GM23338 (cell line): ENCODE results near the gene CELF2. TPM values are rescaled to one million over a fixed set of nuclear protein-coding genes. Genes with fewer than 3 reads are reported as not detected.

ENCODE experiments used
- ATAC-seq: fragments of 200-7000 bp; cut with Tn5 transposase; 3 replicates; pipeline ENCODE4 v1.9.1; 2020
- DNase-seq: peaks from one replicate; pipeline ENCODE4 v3.0.0-alpha.2; 2015; ENCODE audit warnings: low spot score
- H2AFZ ChIP-seq: fragments of 200-600 bp; sonication (generic); 2 replicates; pipeline ENCODE4 v1.8.0; 2016; ENCODE audit warnings: antibody characterized with exemption, mild to moderate bottlenecking, moderate library complexity
- H3F3A ChIP-seq: fragments of 200-600 bp; sonication (generic); replicated peaks from 2 replicates; pipeline ENCODE4 v1.8.0; 2017; ENCODE audit warnings: antibody characterized with exemption, mixed run types, low read depth
- H3K27ac ChIP-seq: fragments of 200-600 bp; sonication (generic); 2 replicates; pipeline ENCODE4 v1.6.1; 2016; ENCODE audit warnings: low read depth
- H3K27me3 ChIP-seq: fragments of 200-600 bp; sonication (generic); 2 replicates; pipeline ENCODE4 v1.8.0; 2016; ENCODE audit warnings: mild to moderate bottlenecking, mixed run types, moderate library complexity; ENCODE audit not compliant: insufficient read depth
- H3K36me3 ChIP-seq: fragments of 200-600 bp; sonication (generic); 2 replicates; pipeline ENCODE4 v1.8.0; 2016; ENCODE audit warnings: mild to moderate bottlenecking; ENCODE audit not compliant: insufficient read depth
- H3K4me1 ChIP-seq: fragments of 200-600 bp; sonication (generic); 2 replicates; pipeline ENCODE4 v1.8.0; 2016; ENCODE audit warnings: mild to moderate bottlenecking, moderate library complexity; ENCODE audit not compliant: insufficient read depth
- H3K4me2 ChIP-seq: fragments of 200-600 bp; sonication (generic); 2 replicates; pipeline ENCODE4 v1.7.1; 2017; ENCODE audit warnings: mixed run types
- H3K4me3 ChIP-seq: fragments of 200-600 bp; sonication (generic); 2 replicates; pipeline ENCODE4 v1.6.1; 2016; ENCODE audit warnings: mixed run types
- H3K79me2 ChIP-seq: fragments of 200-600 bp; sonication (generic); replicated peaks from 2 replicates; pipeline ENCODE4 v1.8.0; 2017; ENCODE audit warnings: mild to moderate bottlenecking; ENCODE audit not compliant: insufficient read depth
- H3K9me2 ChIP-seq: fragments of 200-600 bp; sonication (generic); 2 replicates; pipeline ENCODE4 v1.8.0; 2017; ENCODE audit not compliant: insufficient read depth
- H4K20me1 ChIP-seq: fragments of 200-600 bp; sonication (generic); replicated peaks from 2 replicates; pipeline ENCODE4 v1.8.0; 2017; ENCODE audit warnings: mild to moderate bottlenecking; ENCODE audit not compliant: insufficient read depth
- H3K27ac Mint-ChIP-seq: 2 replicates; pipeline ENCODE4 v1.8.0; 2020; ENCODE audit warnings: inconsistent platforms, mild to moderate bottlenecking, moderate library complexity, mixed read lengths
- H3K27me3 Mint-ChIP-seq: 3 replicates; pipeline ENCODE4 v1.8.0; 2022; ENCODE audit warnings: low read depth, mild to moderate bottlenecking, moderate library complexity, mixed read lengths, inconsistent platforms; ENCODE audit not compliant: insufficient read depth, poor library complexity
- H3K36me3 Mint-ChIP-seq: 3 replicates; pipeline ENCODE4 v1.8.0; 2021; ENCODE audit warnings: low read depth, mild to moderate bottlenecking, inconsistent platforms, moderate library complexity, mixed read lengths
- H3K4me1 Mint-ChIP-seq: 3 replicates; pipeline ENCODE4 v1.8.0; 2020; ENCODE audit warnings: mild to moderate bottlenecking, inconsistent platforms, mixed read lengths
- H3K4me3 Mint-ChIP-seq: 3 replicates; pipeline ENCODE4 v1.8.0; 2021; ENCODE audit warnings: moderate library complexity, mild to moderate bottlenecking, inconsistent platforms, mixed read lengths
- H3K9me3 Mint-ChIP-seq: 3 replicates; pipeline ENCODE4 v1.8.0; 2020; ENCODE audit warnings: moderate library complexity, mild to moderate bottlenecking, inconsistent platforms, mixed read lengths
- CREB1 ChIP-seq: fragments of 250-450 bp; sonication (Bioruptor Pico); IDR thresholded peaks from 2 replicates; pipeline ENCODE4 v1.5.0; 2020; ENCODE audit warnings: low read depth, mild to moderate bottlenecking, moderate library complexity
- CTCF ChIP-seq, 2 experiments: fragments of 200-600 bp in 1 of 2; sonication (generic) in 1 of 2; conservative IDR thresholded peaks; 2 replicates each; pipeline versions ENCODE4 v1.5.1 to v1.6.1; 2016 to 2017; ENCODE audit warnings: antibody characterized with exemption in 2 of 2, low read depth in 2 of 2, mild to moderate bottlenecking in 2 of 2, moderate library complexity in 1 of 2
- EZH2 ChIP-seq: fragments of 200-600 bp; sonication (generic); IDR thresholded peaks from one replicate; pipeline ENCODE4 v1.8.0; 2017; ENCODE audit warnings: antibody characterized with exemption, mild to moderate bottlenecking, low read depth; ENCODE audit not compliant: unreplicated experiment
- EZH2phosphoT487 ChIP-seq: fragments of 200-600 bp; sonication (generic); IDR thresholded peaks from one replicate; pipeline ENCODE4 v1.8.1; 2018; ENCODE audit warnings: antibody characterized with exemption; ENCODE audit not compliant: unreplicated experiment
- JUNB ChIP-seq: IDR thresholded peaks from one replicate; pipeline ENCODE4 v1.6.1; 2016; ENCODE audit warnings: antibody characterized with exemption; ENCODE audit not compliant: unreplicated experiment
- NANOG ChIP-seq: IDR thresholded peaks from 2 replicates; pipeline ENCODE4 v1.6.1; 2016; ENCODE audit warnings: antibody characterized with exemption, borderline replicate concordance
- POLR2AphosphoS5 ChIP-seq: IDR thresholded peaks from 2 replicates; pipeline ENCODE4 v1.6.1; 2016; ENCODE audit warnings: antibody characterized with exemption, low read depth
- REST ChIP-seq: IDR thresholded peaks from one replicate; pipeline ENCODE4 v1.6.1; 2018; ENCODE audit warnings: antibody characterized with exemption; ENCODE audit not compliant: unreplicated experiment
- STAT1 ChIP-seq: IDR thresholded peaks from one replicate; pipeline ENCODE4 v1.6.1; 2016; ENCODE audit warnings: antibody characterized with exemption; ENCODE audit not compliant: unreplicated experiment
- ZNF114 ChIP-seq: fragments of 250-450 bp; sonication (Bioruptor Pico); IDR thresholded peaks from 2 replicates; pipeline ENCODE4 v1.5.0; 2020; ENCODE audit warnings: mild to moderate bottlenecking, moderate library complexity
- ZNF331 ChIP-seq: fragments of 250-450 bp; sonication (Bioruptor Pico); IDR thresholded peaks from 2 replicates; pipeline ENCODE4 v1.5.0; 2020; ENCODE audit warnings: low read depth, mild to moderate bottlenecking, moderate library complexity
- ZNF462 ChIP-seq: fragments of 250-450 bp; sonication (Bioruptor Pico); IDR thresholded peaks from 2 replicates; pipeline ENCODE4 v1.5.0; 2020; ENCODE audit warnings: mild to moderate bottlenecking, moderate library complexity
- polyA plus RNA-seq: library from polyadenylated mRNA; unstranded; fragments of >200 nt; fragmentation: Nextera tagmentation; extraction: Ambion mirVana; gene quantifications from 2 replicates; pipeline ENCODE4 v1.2.1, GENCODE V29; 2016
- total RNA-seq: library from RNA; depleted of rRNA; stranded (reverse); fragments of >200 nt; shearing (Covaris generic); gene quantifications from 2 replicates; pipeline ENCODE4 v1.2.3, GENCODE V29; 2014
- TF ChIP-seq, protein P1 (sequence below): IDR thresholded peaks from 2 replicates; pipeline ENCODE4 v1.6.1; 2016; ENCODE audit warnings: antibody characterized with exemption

CELF2 gene
- total and polyA plus RNA-seq, 2 experiments from 2014 or later: 18.1 to 22.5 TPM

- Mint-ChIP-seq H3K4me3 (no peak overlapping the region), H3K27ac (no peak overlapping the region), H3K27me3 (peaks cover 2% of the 10 kb centered on the region), H3K36me3 (no peaks in the 10 kb centered on the region), H3K4me1 (peaks cover 22% of the 10 kb centered on the region), H3K9me3 (no peaks in the 10 kb centered on the region)
- no peak for DNase-seq
- H3F3A ChIP-seq: no peaks in the 10 kb centered on the region
- no peak overlapping the region for H3K4me3 ChIP-seq
- peak; percentile 35; the same call in 1 of the 3 replicates for ATAC-seq
- H3K9me2 ChIP-seq: no peaks in the 10 kb centered on the region
- H3K27ac ChIP-seq: no peak overlapping the region
- no peaks in the 10 kb centered on the region for H3K79me2 ChIP-seq
- no peaks in the 10 kb centered on the region for H3K27me3 ChIP-seq
- H3K4me1 ChIP-seq: peaks cover 12% of the 10 kb centered on the region
- no peaks in the 10 kb centered on the region for H4K20me1 ChIP-seq
- H2AFZ ChIP-seq: no peak overlapping the region
- TF ChIP-seq, protein P1, sequence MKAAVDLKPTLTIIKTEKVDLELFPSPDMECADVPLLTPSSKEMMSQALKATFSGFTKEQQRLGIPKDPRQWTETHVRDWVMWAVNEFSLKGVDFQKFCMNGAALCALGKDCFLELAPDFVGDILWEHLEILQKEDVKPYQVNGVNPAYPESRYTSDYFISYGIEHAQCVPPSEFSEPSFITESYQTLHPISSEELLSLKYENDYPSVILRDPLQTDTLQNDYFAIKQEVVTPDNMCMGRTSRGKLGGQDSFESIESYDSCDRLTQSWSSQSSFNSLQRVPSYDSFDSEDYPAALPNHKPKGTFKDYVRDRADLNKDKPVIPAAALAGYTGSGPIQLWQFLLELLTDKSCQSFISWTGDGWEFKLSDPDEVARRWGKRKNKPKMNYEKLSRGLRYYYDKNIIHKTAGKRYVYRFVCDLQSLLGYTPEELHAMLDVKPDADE: no peak
- TF ChIP-seq ZNF114 (CRISPR knock-in tag): no peak
- TF ChIP-seq CREB1: no peak
- no peak for TF ChIP-seq NANOG
- TF ChIP-seq POLR2AphosphoS5: no peak
- TF ChIP-seq REST: no peak
- no peak for TF ChIP-seq STAT1
- no peak for TF ChIP-seq ZNF331 (CRISPR knock-in tag)
- no peak for TF ChIP-seq EZH2phosphoT487
- TF ChIP-seq EZH2: no peak
- no peak for TF ChIP-seq CTCF (conservative IDR thresholded peaks at IDR 0.05; ENCODE audit: low read depth in 2 of 2)
- no peak for TF ChIP-seq ZNF462 (CRISPR knock-in tag)
- TF ChIP-seq JUNB: no peak
- H3K4me2 ChIP-seq: no peak overlapping the region
- H3K36me3 ChIP-seq: no peaks in the 10 kb centered on the region
These were observed 208.3 kb downstream of the CELF2 start for GRCh38 chr10:11225935-11226334.
